Thyroid gland (tissue), 4 donors: ENCODE measurements around the gene HPS6. TPM values are rescaled to one million over a fixed set of nuclear protein-coding genes. Genes with fewer than 3 reads are reported as not detected.

Experiments used
- DNase-seq, 2 donors: peaks; one replicate each; pipeline ENCODE4 v3.0.0-alpha.2; 2019
- H3K27ac ChIP-seq, 3 donors: fragments of 200-600 bp; sonication (generic); 1 replicate in 2 of 3; 2 replicates in 1 of 3; pipeline ENCODE4 v1.5.1; 2016 to 2019; ENCODE audit warnings: mild to moderate bottlenecking in 1 of 3, moderate library complexity in 1 of 3
- H3K27me3 ChIP-seq: fragments of 200-600 bp; sonication (generic); one replicate; pipeline ENCODE4 v1.5.1; 2019
- H3K36me3 ChIP-seq, 2 donors: fragments of 200-600 bp; sonication (generic); one replicate each; pipeline ENCODE4 v1.5.1; 2016 to 2019
- H3K4me1 ChIP-seq, 2 donors: fragments of 200-600 bp; sonication (generic); one replicate each; pipeline ENCODE4 v1.5.1; 2017 to 2019
- H3K4me3 ChIP-seq, 3 donors: fragments of 200-600 bp; sonication (generic); replicated peaks in 1 of 3; 1 replicate in 2 of 3; 2 replicates in 1 of 3; pipeline ENCODE4 v1.5.1; 2016; ENCODE audit warnings: mild to moderate bottlenecking in 1 of 3
- H3K9me3 ChIP-seq: fragments of 200-600 bp; sonication (generic); one replicate; pipeline ENCODE4 v1.5.1; 2017
- POLR2A ChIP-seq, 2 donors: fragments of 450-650 bp; IDR thresholded peaks; one replicate each; pipeline ENCODE4 v1.6.1; 2017; ENCODE audit warnings: antibody characterized with exemption in 2 of 2, mild to moderate bottlenecking in 2 of 2, moderate library complexity in 1 of 2
- WGBS, 2 donors: methylation state at CpG; one replicate each; pipeline ENCODE4 v1.1.5; 2017; 5-methylcytosine and 5-hydroxymethylcytosine counted together
- intact Hi-C: fragments of 100-400 bp; cut with DNase I; formaldehyde crosslinking; loops from one replicate; pipeline ENCODE4 v1.15.1; 2023
- total RNA-seq, 4 donors: library from RNA; depleted of rRNA; stranded (reverse); fragments of >200 nt; gene quantifications; one replicate each; pipeline ENCODE4 v1.2.3, GENCODE V29; 2016
- TF ChIP-seq, protein P1 (sequence below), 6 experiments: fragments of 200-600 bp in 3 of 6; fragments of 450-650 bp in 3 of 6; sonication (generic) in 3 of 6; IDR thresholded peaks; one replicate each; pipeline ENCODE4 v1.5.1; 2016 to 2019; ENCODE audit warnings: antibody characterized with exemption in 6 of 6, mild to moderate bottlenecking in 2 of 6, inconsistent platforms in 1 of 6, moderate library complexity in 1 of 6

The HPS6 gene
- total RNA-seq = 10 to 100 TPM; 18.7 to 28.5 (median 23.8) TPM

DNA sequence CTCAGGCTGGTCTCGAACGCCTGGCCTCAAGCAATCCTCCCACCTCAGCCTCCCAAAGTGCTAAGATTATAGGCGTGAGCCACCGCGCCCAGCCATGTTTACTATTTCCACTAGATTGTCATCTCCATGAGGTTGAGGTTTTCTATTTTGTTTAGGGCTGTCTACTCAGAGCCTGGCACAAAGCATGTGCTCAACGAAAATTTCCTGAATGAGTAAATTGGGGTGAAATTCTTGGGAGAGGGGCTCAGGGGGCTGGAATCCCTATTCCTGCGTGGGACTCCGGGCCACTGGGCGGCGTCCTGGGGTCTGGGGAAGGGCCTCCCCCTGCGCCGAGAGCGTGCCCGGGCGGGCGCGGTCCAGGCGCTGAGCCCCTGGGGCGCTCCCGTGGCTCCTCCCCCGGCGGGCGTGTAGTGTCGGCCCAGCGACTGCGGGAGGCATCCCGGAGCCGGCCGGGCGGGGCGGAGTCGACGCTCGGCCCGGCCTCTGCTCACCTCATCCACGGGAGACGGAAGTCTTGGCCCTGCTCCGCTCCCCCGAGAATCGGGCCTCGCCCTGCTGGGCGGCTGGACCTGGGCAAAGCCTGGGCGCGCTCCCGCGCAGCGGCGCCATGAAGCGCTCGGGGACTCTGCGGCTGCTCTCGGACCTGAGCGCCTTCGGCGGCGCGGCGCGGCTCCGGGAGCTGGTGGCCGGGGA is at the start of gene HPS6:
Gene HPS6 (plus strand): TSS at position 482 of the 693 bp plus-strand sequence. CDS start 126 bp downstream, at position 608.
- peak in 1 of 2 donors; percentile 84 for TF ChIP-seq POLR2A (IDR thresholded peaks at IDR 0.05)
- TF ChIP-seq, protein P1, sequence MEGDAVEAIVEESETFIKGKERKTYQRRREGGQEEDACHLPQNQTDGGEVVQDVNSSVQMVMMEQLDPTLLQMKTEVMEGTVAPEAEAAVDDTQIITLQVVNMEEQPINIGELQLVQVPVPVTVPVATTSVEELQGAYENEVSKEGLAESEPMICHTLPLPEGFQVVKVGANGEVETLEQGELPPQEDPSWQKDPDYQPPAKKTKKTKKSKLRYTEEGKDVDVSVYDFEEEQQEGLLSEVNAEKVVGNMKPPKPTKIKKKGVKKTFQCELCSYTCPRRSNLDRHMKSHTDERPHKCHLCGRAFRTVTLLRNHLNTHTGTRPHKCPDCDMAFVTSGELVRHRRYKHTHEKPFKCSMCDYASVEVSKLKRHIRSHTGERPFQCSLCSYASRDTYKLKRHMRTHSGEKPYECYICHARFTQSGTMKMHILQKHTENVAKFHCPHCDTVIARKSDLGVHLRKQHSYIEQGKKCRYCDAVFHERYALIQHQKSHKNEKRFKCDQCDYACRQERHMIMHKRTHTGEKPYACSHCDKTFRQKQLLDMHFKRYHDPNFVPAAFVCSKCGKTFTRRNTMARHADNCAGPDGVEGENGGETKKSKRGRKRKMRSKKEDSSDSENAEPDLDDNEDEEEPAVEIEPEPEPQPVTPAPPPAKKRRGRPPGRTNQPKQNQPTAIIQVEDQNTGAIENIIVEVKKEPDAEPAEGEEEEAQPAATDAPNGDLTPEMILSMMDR (IDR thresholded peaks at IDR 0.05) = peak in 2 of 6 experiments; percentile 5 to 19
- Histone ChIP-seq H3K4me3 (peak within 1 kb of the TSS; percentile 69 to 96 (median 77)), H3K27ac (peak within 1 kb of the TSS; percentile 69 to 92 (median 80)), H3K27me3 (no peaks in the 10 kb centered on the region), H3K36me3 (peaks cover 0 to 10% of the 10 kb centered on the region in 2 donors), H3K9me3 (no peaks in the 10 kb centered on the region), H3K4me1 (peaks cover 10 to 30% of the 10 kb centered on the region in 2 donors)
- peak; percentile 91 to 93 for DNase-seq
- intact Hi-C loops = loop anchor here (5.0 kb wide), 1 partner anchor 228 kb away; no protein-coding TSS in a partner anchor
- 6 to 11% methylated on average over 10 to 31 of the region's 61 CpGs for WGBS, 2 donors

DNA sequence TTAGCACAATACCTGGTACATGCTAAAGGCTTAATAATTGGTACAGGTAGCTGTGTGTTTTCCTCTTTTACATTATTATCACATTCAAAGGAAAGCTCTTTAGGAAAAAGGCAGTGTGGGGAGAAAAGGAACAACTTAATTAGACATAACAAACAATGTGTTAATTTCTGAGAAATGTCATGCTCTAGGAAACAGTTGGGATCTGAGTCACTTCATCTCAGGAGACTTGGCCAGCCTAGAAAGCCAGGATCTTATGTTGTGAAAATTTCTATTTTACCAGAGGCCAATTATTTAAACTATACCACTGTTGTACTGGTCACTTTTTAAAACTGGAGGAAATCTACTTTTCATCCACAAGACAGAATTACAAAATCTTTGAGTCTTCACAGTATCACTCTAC is 48.7 kb upstream of the HPS6 start:
- no peaks in the 10 kb centered on the region for H3K4me1 ChIP-seq
- H3K27ac ChIP-seq = no peak overlapping the region
- intact Hi-C loops = no loop called here
- no peak overlapping the region for H3K4me3 ChIP-seq
- no peaks in the 10 kb centered on the region for H3K9me3 ChIP-seq
- peaks cover 10 to 17% of the 10 kb centered on the region in 2 donors for H3K36me3 ChIP-seq
- H3K27me3 ChIP-seq = no peaks in the 10 kb centered on the region
- TF ChIP-seq, protein P1 (IDR thresholded peaks at IDR 0.05) = no peak
- TF ChIP-seq POLR2A (IDR thresholded peaks at IDR 0.05) = no peak
- DNase-seq = no peak

DNA sequence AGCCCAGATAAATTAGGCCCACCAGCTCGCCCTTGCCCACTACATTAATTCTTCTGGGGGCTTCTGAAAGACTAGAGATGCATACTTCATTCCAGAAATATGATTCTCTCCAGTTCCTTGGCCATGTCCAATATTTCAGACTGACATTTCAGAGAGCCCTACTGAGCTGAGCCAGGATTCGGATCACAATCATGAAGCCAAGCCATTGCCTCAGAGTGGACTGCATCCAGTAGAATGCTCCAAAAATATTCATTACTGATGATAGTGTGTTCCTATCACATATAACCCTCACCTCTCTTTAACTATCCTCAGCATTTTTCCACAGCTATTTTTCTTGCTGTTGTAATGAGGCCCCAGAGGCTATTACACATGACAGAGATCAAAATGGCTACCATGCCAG is 47.9 kb upstream of the HPS6 start:
- H3K4me3 ChIP-seq = no peak overlapping the region
- intact Hi-C loops = no loop called here
- 87 to 89% methylated on average over 2 of the region's 2 CpGs for WGBS, 2 donors
- H3K4me1 ChIP-seq = no peaks in the 10 kb centered on the region
- H3K27me3 ChIP-seq = no peaks in the 10 kb centered on the region
- H3K27ac ChIP-seq = no peak overlapping the region
- DNase-seq = no peak
- TF ChIP-seq, protein P1 (IDR thresholded peaks at IDR 0.05) = no peak
- no peak for TF ChIP-seq POLR2A (IDR thresholded peaks at IDR 0.05)
- H3K9me3 ChIP-seq = no peaks in the 10 kb centered on the region
- H3K36me3 ChIP-seq = peaks cover 10 to 12% of the 10 kb centered on the region in 2 donors

DNA sequence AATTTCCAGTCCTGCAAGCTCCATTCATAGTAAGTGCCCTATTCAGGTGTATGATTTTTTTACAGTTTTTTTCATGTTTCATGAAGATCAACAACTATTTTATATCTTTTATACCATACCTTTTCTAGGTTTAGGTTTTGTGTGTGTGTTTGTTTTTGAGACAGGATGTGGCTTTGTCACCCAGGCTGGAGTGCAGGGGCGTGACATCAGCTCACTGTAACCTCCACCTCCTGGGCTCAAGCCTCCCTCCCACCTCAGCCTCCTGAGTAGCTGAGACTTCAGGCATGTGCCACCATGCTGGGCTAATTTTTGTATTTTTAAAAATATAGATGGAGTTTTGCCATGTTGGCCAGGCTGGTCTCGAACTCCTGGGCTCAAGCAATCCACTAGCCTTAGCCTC is 44.2 kb upstream of the HPS6 start:
- Histone ChIP-seq H3K27ac (no peak overlapping the region), H3K27me3 (no peaks in the 10 kb centered on the region), H3K9me3 (no peaks in the 10 kb centered on the region), H3K4me3 (no peak overlapping the region), H3K4me1 (no peaks in the 10 kb centered on the region), H3K36me3 (peaks cover 15 to 17% of the 10 kb centered on the region in 2 donors)
- WGBS, 2 donors = 87 to 100% methylated on average over 2 of the region's 2 CpGs
- TF ChIP-seq, protein P1 (IDR thresholded peaks at IDR 0.05) = no peak
- no peak for TF ChIP-seq POLR2A (IDR thresholded peaks at IDR 0.05)
- no peak for DNase-seq
- intact Hi-C loops = no loop called here

DNA sequence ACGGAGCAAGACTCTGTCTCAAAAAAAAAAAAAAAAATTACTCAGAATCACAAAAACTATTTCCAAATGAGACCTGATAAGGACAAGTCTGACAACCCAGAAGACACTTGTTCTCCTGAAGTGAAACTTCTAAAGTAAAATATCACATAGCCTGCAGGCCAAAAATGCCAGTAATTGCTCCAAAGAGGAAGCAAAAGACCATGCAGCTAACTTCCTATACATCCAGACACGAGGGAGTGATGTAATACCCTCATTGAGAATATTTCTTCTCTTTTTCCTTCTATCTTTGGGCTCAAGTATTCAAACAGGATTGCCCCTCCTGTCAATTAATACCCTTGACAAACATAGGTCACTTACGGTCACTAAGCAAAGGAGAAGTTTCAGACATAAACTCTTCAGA is 40.4 kb upstream of the HPS6 start:
- Histone ChIP-seq H3K4me3 (no peak overlapping the region), H3K27ac (no peak overlapping the region), H3K9me3 (no peaks in the 10 kb centered on the region), H3K36me3 (peaks cover 24 to 42% of the 10 kb centered on the region in 2 donors), H3K27me3 (no peaks in the 10 kb centered on the region), H3K4me1 (no peaks in the 10 kb centered on the region)
- DNase-seq = no peak
- TF ChIP-seq, protein P1 (IDR thresholded peaks at IDR 0.05) = no peak
- no peak for TF ChIP-seq POLR2A (IDR thresholded peaks at IDR 0.05)
- 82 to 87% methylated on average over 3 of the region's 3 CpGs for WGBS, 2 donors
- intact Hi-C loops = no loop called here
